K562 (cell line): ENCODE measurements around the gene SLC26A6. TPM values are rescaled to one million over a fixed set of nuclear protein-coding genes. Genes with fewer than 3 reads are reported as not detected.
A peak's percentile ranks its signal among the peaks of the same experiment; 100 is the strongest.

ENCODE experiments used
- ATAC-seq: fragments of 200-7000 bp; cut with Tn5 transposase; 3 replicates; pipeline ENCODE4 v1.9.1; 2020; ENCODE audit warnings: moderate library complexity
- BruUV-seq: library from RNA; stranded (reverse); fragments of 400-500 nt; replicated peaks from 2 replicates; lab custom pipeline; 2021; lab: Mats Ljungman, UMichigan
- CTCF ChIA-PET: fragments of 300-600 bp; formaldehyde crosslinking; extraction: SDS; loops from one replicate; lab custom pipeline; 2021; ENCODE audit warnings: low intra/inter-chr PET ratio; lab: Yijun Ruan, JAX
- POLR2A ChIA-PET: fragments of 300-600, 350-650 bp; sonication (Branson Sonifier 250); formaldehyde crosslinking; extraction: SDS; loops from one replicate; lab custom pipeline; 2021; ENCODE audit warnings: antibody characterized with exemption, inconsistent platforms; lab: Yijun Ruan, JAX
- DNase-seq, 4 experiments: peaks; one replicate each; pipeline versions ENCODE4 v3.0.0 to v3.0.0-alpha.2; 2011 to 2018; ENCODE audit warnings: low spot score in 3 of 4, mixed read lengths in 3 of 4; ENCODE audit errors: extremely low read depth in 1 of 4
- FAIRE-seq: peaks from 2 replicates; lab custom pipeline; 2011; peaks lifted over from hg19 to GRCh38; lab: Jason Lieb, UNC
- H2AFZ ChIP-seq: 2 replicates; pipeline ENCODE4 v1.6.0; 2011; ENCODE audit warnings: low read depth, low read length, control low read depth, inconsistent platforms
- H3K27ac ChIP-seq: fragments of 200-600 bp; 3 replicates; pipeline ENCODE4 v1.8.0; 2011; ENCODE audit warnings: low read depth, mild to moderate bottlenecking, control low read depth, inconsistent platforms, low read length, moderate library complexity, mixed read lengths; ENCODE audit errors: extremely low read depth
- H3K27me3 ChIP-seq, 2 experiments: fragments of 300-600 bp in 1 of 2; 2 replicates in 1 of 2; 3 replicates in 1 of 2; pipeline versions ENCODE4 v1.6.0 to v1.8.0; 2011; ENCODE audit warnings: inconsistent platforms in 2 of 2, low read length in 2 of 2, mild to moderate bottlenecking in 1 of 2, mixed read lengths in 1 of 2, moderate library complexity in 1 of 2; ENCODE audit not compliant: control insufficient read depth in 2 of 2, insufficient read depth in 2 of 2
- H3K36me3 ChIP-seq: fragments of 300-600 bp; 3 replicates; pipeline ENCODE4 v1.8.0; 2011; ENCODE audit warnings: mild to moderate bottlenecking, low read length, inconsistent platforms; ENCODE audit not compliant: control insufficient read depth, insufficient read depth
- H3K4me1 ChIP-seq, 2 experiments: fragments of 200-600 bp in 1 of 2; replicated peaks in 1 of 2; 2 replicates in 1 of 2; 3 replicates in 1 of 2; pipeline versions ENCODE4 v1.5.1 to v1.8.0; 2011; ENCODE audit warnings: inconsistent platforms in 2 of 2, low read length in 2 of 2, mild to moderate bottlenecking in 1 of 2, mixed read lengths in 1 of 2, moderate library complexity in 1 of 2; ENCODE audit not compliant: control insufficient read depth in 2 of 2, insufficient read depth in 2 of 2
- H3K4me2 ChIP-seq: 2 replicates; pipeline ENCODE4 v1.6.1; 2011; ENCODE audit warnings: low read length, control low read depth, inconsistent platforms, mixed read lengths; ENCODE audit not compliant: insufficient read depth
- H3K4me3 ChIP-seq: fragments of 200-600 bp; sonication (generic), shearing (Covaris generic); 2 replicates; pipeline ENCODE4 v1.5.1; 2016; ENCODE audit warnings: control low read depth, inconsistent platforms
- H3K79me2 ChIP-seq: fragments of 200-600 bp; 3 replicates; pipeline ENCODE4 v1.8.0; 2011; ENCODE audit warnings: low read length, inconsistent platforms; ENCODE audit not compliant: control insufficient read depth, insufficient read depth
- H3K9ac ChIP-seq, 2 experiments: 2 replicates each; pipeline versions ENCODE4 v1.6.0 to v1.6.1; 2011; ENCODE audit warnings: low read depth in 2 of 2, low read length in 2 of 2, control low read depth in 1 of 2, inconsistent platforms in 1 of 2, mild to moderate bottlenecking in 1 of 2, mixed read lengths in 1 of 2; ENCODE audit not compliant: insufficient read depth in 1 of 2
- H3K9me1 ChIP-seq: one replicate; pipeline ENCODE4 v1.6.0; 2011; ENCODE audit warnings: inconsistent platforms, mild to moderate bottlenecking, low read length, moderate library complexity; ENCODE audit not compliant: control insufficient read depth, insufficient read depth
- H3K9me3 ChIP-seq: replicated peaks from 2 replicates; pipeline ENCODE4 v1.5.1; 2011; ENCODE audit warnings: low read depth, low read length, inconsistent platforms; ENCODE audit not compliant: control insufficient read depth, insufficient read depth
- H4K20me1 ChIP-seq: replicated peaks from 2 replicates; pipeline ENCODE4 v1.6.1; 2011; ENCODE audit warnings: low read length, inconsistent platforms, mixed read lengths; ENCODE audit not compliant: control insufficient read depth, insufficient read depth
- ADNP ChIP-seq: fragments of 200-800 bp; sonication (Bioruptor generic); IDR thresholded peaks from 2 replicates; pipeline ENCODE4 v1.6.1; 2016; ENCODE audit warnings: missing genetic modification characterization, missing compliant biosample characterization
- CCNT2 ChIP-seq: IDR thresholded peaks from 2 replicates; pipeline ENCODE4 v1.6.1; 2011; ENCODE audit warnings: borderline replicate concordance, low read depth, mild to moderate bottlenecking, moderate library complexity, mixed read lengths, low read length; ENCODE audit not compliant: insufficient read length; ENCODE audit errors: extremely low read depth
- DMBX1 ChIP-seq: fragments of 250-450 bp; sonication (Bioruptor Pico); IDR thresholded peaks from 2 replicates; pipeline ENCODE4 v1.8.0; 2022; ENCODE audit warnings: inconsistent platforms, mild to moderate bottlenecking, moderate library complexity, borderline replicate concordance
- NBN ChIP-seq: fragments of 450-650 bp; IDR thresholded peaks from 2 replicates; pipeline ENCODE4 v1.6.1; 2016; ENCODE audit warnings: low read depth, mild to moderate bottlenecking
- ZNF584 ChIP-seq: fragments of 200-800 bp; sonication (Bioruptor generic); IDR thresholded peaks from 2 replicates; pipeline ENCODE4 v1.6.1; 2016; ENCODE audit warnings: low read depth, mild to moderate bottlenecking, missing genetic modification characterization, missing compliant biosample characterization
- WGBS: fragments of 100-300 bp; shearing (Covaris generic); methylation state at CpG from one replicate; pipeline ENCODE4 v1.1.6; 2016; ENCODE audit warnings: low coverage, mixed read lengths; ENCODE audit not compliant: insufficient coverage; ENCODE audit errors: missing lambda C conversion rate; 5-methylcytosine and 5-hydroxymethylcytosine counted together
- in situ Hi-C: fragments of 300-500 bp; cut with MboI; formaldehyde crosslinking; loops from 4 replicates; pipeline ENCODE4 v1.15.0; 2018; ENCODE audit warnings: inconsistent platforms, mixed read lengths
- intact Hi-C: fragments of 100-400 bp; cut with micrococcal nuclease; formaldehyde crosslinking; loops from 2 replicates; pipeline ENCODE4 v1.14.2; 2022
- polyA plus RNA-seq, 8 experiments: library from polyadenylated mRNA; depleted of rRNA in 4 of 8; stranded (reverse) in 5 of 8; unstranded in 3 of 8; fragments of >200 nt; fragmentation: Nextera tagmentation in 2 of 8; fragmentation: Illumina TruSeq in 1 of 8; extraction: Ambion mirVana in 2 of 8; extraction: Trizol in 1 of 8; gene quantifications; 2 replicates each; pipeline versions ENCODE4 v1.2.1 to v1.2.3, GENCODE V29; 2011 to 2014; ENCODE audit warnings: inconsistent platforms in 1 of 8, missing spikeins in 1 of 8
- total RNA-seq, 7 experiments: library from RNA; depleted of rRNA in 6 of 7; stranded (reverse); fragments of >200 nt in 6 of 7; fragmentation: Illumina TruSeq in 2 of 7; extraction: Trizol in 2 of 7; gene quantifications; 2 replicates each; pipeline versions ENCODE4 v1.2.1 to v1.2.3, GENCODE V29; 2011 to 2021; ENCODE audit warnings: low replicate concordance in 1 of 7
- TF ChIP-seq, protein P1 (sequence below): fragments of 450-650 bp; IDR thresholded peaks from 2 replicates; pipeline ENCODE4 v1.6.1; 2017; ENCODE audit warnings: antibody characterized with exemption, mild to moderate bottlenecking
- TF ChIP-seq, protein P2 (sequence below): fragments of 200-800 bp; sonication (Bioruptor generic); IDR thresholded peaks from 2 replicates; pipeline ENCODE4 v1.6.1; 2016; ENCODE audit warnings: missing genetic modification characterization, missing compliant biosample characterization
- TF ChIP-seq, protein P3 (sequence below): fragments of 450-650 bp; IDR thresholded peaks from 2 replicates; pipeline ENCODE4 v1.6.1; 2016; ENCODE audit warnings: borderline replicate concordance

The SLC26A6 gene
- total and polyA plus RNA-seq, 9 of the 15 experiments (the other 6 are each of a cell fraction or from before 2014, with no cell fraction given): 2.1 to 27.2 (median 14.8) TPM

DNA sequence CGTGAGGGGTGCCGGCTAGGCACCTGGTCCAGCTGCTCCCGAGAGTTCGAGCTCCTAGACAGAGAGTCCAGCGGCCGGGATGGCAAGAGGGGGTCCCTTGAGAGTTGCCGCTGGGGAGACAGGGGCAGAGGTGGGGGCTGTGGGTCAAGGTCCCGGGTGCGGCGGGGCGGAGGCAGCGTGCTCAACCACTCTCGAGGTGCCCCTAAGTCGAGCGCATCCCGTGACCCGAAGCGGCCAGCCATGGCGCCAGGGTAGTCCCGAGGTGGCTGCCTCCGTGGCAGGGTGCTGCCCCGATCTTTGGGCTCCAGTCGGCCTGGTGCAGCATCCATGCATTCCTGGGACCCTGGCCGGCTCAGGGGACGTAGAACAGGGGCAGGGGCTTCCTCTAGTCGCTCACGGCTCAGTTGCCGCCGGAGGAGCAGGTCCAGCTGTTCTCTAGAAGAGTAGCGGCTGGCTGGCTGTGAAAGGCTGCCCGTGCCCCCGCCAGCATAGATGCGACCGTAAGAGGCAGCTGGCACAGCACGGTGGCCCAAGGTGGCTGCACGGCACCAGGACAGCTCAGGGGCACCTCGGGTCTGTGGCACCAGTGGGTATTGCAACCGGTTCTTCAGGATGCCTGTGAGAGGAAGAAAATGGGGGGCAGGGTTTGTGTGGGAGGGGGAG lies 4.8 kb upstream of the SLC26A6 start:
- in situ Hi-C loops (no loop called here), intact Hi-C loops (loop anchor here (5.0 kb wide), 1 partner anchor 83 kb away; the partner anchor contains the start of gene PFKFB4)
- no peak for FAIRE-seq
- Histone ChIP-seq H3K36me3 (no peaks in the 10 kb centered on the region), H3K4me3 (no peak overlapping the region), H3K9me3 (no peaks in the 10 kb centered on the region), H3K79me2 (peaks cover 1% of the 10 kb centered on the region; the same call in 1 of the 3 replicates), H3K4me2 (no peak overlapping the region), H3K9ac (peak overlapping the region in 1 of 2 experiments; percentile 58; a peak in 2 of 4 replicates), H2AFZ (no peak overlapping the region), H3K4me1 (peaks cover 6 to 32% of the 10 kb centered on the region in 2 experiments; a peak in 3 of 5 replicates), H3K27ac (no peak overlapping the region), H3K27me3 (no peaks in the 10 kb centered on the region), H3K9me1 (no peaks in the 10 kb centered on the region), H4K20me1 (no peaks in the 10 kb centered on the region)
- POLR2A ChIA-PET: no interaction called here
- BruUV-seq: no TSS peak
- WGBS: 62% methylated on average over 24 of the region's 38 CpGs
- no peak for ATAC-seq
- no peak for DNase-seq
- CTCF ChIA-PET: no interaction called here
- TF ChIP-seq, protein P1, sequence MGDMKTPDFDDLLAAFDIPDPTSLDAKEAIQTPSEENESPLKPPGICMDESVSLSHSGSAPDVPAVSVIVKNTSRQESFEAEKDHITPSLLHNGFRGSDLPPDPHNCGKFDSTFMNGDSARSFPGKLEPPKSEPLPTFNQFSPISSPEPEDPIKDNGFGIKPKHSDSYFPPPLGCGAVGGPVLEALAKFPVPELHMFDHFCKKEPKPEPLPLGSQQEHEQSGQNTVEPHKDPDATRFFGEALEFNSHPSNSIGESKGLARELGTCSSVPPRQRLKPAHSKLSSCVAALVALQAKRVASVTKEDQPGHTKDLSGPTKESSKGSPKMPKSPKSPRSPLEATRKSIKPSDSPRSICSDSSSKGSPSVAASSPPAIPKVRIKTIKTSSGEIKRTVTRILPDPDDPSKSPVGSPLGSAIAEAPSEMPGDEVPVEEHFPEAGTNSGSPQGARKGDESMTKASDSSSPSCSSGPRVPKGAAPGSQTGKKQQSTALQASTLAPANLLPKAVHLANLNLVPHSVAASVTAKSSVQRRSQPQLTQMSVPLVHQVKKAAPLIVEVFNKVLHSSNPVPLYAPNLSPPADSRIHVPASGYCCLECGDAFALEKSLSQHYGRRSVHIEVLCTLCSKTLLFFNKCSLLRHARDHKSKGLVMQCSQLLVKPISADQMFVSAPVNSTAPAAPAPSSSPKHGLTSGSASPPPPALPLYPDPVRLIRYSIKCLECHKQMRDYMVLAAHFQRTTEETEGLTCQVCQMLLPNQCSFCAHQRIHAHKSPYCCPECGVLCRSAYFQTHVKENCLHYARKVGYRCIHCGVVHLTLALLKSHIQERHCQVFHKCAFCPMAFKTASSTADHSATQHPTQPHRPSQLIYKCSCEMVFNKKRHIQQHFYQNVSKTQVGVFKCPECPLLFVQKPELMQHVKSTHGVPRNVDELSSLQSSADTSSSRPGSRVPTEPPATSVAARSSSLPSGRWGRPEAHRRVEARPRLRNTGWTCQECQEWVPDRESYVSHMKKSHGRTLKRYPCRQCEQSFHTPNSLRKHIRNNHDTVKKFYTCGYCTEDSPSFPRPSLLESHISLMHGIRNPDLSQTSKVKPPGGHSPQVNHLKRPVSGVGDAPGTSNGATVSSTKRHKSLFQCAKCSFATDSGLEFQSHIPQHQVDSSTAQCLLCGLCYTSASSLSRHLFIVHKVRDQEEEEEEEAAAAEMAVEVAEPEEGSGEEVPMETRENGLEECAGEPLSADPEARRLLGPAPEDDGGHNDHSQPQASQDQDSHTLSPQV: no peak
- TF ChIP-seq ZNF584 (CRISPR knock-in tag) (no peak), ADNP (tag) (no peak), DMBX1 (CRISPR knock-in tag) (no peak), NBN (no peak), CCNT2 (no peak)
- TF ChIP-seq, protein P2, sequence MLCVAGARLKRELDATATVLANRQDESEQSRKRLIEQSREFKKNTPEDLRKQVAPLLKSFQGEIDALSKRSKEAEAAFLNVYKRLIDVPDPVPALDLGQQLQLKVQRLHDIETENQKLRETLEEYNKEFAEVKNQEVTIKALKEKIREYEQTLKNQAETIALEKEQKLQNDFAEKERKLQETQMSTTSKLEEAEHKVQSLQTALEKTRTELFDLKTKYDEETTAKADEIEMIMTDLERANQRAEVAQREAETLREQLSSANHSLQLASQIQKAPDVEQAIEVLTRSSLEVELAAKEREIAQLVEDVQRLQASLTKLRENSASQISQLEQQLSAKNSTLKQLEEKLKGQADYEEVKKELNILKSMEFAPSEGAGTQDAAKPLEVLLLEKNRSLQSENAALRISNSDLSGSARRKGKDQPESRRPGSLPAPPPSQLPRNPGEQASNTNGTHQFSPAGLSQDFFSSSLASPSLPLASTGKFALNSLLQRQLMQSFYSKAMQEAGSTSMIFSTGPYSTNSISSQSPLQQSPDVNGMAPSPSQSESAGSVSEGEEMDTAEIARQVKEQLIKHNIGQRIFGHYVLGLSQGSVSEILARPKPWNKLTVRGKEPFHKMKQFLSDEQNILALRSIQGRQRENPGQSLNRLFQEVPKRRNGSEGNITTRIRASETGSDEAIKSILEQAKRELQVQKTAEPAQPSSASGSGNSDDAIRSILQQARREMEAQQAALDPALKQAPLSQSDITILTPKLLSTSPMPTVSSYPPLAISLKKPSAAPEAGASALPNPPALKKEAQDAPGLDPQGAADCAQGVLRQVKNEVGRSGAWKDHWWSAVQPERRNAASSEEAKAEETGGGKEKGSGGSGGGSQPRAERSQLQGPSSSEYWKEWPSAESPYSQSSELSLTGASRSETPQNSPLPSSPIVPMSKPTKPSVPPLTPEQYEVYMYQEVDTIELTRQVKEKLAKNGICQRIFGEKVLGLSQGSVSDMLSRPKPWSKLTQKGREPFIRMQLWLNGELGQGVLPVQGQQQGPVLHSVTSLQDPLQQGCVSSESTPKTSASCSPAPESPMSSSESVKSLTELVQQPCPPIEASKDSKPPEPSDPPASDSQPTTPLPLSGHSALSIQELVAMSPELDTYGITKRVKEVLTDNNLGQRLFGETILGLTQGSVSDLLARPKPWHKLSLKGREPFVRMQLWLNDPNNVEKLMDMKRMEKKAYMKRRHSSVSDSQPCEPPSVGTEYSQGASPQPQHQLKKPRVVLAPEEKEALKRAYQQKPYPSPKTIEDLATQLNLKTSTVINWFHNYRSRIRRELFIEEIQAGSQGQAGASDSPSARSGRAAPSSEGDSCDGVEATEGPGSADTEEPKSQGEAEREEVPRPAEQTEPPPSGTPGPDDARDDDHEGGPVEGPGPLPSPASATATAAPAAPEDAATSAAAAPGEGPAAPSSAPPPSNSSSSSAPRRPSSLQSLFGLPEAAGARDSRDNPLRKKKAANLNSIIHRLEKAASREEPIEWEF (CRISPR knock-in tag): no peak
- TF ChIP-seq, protein P3, sequence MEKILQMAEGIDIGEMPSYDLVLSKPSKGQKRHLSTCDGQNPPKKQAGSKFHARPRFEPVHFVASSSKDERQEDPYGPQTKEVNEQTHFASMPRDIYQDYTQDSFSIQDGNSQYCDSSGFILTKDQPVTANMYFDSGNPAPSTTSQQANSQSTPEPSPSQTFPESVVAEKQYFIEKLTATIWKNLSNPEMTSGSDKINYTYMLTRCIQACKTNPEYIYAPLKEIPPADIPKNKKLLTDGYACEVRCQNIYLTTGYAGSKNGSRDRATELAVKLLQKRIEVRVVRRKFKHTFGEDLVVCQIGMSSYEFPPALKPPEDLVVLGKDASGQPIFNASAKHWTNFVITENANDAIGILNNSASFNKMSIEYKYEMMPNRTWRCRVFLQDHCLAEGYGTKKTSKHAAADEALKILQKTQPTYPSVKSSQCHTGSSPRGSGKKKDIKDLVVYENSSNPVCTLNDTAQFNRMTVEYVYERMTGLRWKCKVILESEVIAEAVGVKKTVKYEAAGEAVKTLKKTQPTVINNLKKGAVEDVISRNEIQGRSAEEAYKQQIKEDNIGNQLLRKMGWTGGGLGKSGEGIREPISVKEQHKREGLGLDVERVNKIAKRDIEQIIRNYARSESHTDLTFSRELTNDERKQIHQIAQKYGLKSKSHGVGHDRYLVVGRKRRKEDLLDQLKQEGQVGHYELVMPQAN: no peak
